HepG2 (cell line): Measurements from ENCODE around the gene CARHSP1. TPM values are rescaled to one million over a fixed set of nuclear protein-coding genes. Genes with fewer than 3 reads are reported as not detected.
"Not testable (repeated sequence)": the region's sequence is repeated elsewhere in the genome, so short reads cannot be mapped to it uniquely, and the experiment has no call there.

Experiments used
- ATAC-seq: fragments of 200-7000 bp; cut with Tn5 transposase; 3 replicates; pipeline ENCODE4 v1.9.1; 2020; ENCODE audit warnings: mild to moderate bottlenecking, moderate library complexity
- BruUV-seq: library from RNA; stranded (reverse); fragments of 400-500 nt; replicated peaks from 2 replicates; lab custom pipeline; 2021; lab: Mats Ljungman, UMichigan
- CTCF ChIA-PET: fragments of 300-600 bp; formaldehyde crosslinking; extraction: SDS; loops from one replicate; lab custom pipeline; 2021; ENCODE audit warnings: low total read pairs, inconsistent platforms, low intra/inter-chr PET ratio; lab: Yijun Ruan, JAX
- POLR2A ChIA-PET: fragments of 350-600 bp; sonication (Branson Sonifier 250); formaldehyde crosslinking; loops from one replicate; lab custom pipeline; 2020; ENCODE audit warnings: antibody characterized with exemption, inconsistent platforms; lab: Yijun Ruan, JAX
- DNase-seq: peaks from one replicate; pipeline ENCODE4 v3.0.0-alpha.2; 2015; ENCODE audit warnings: low spot score
- FAIRE-seq: peaks from 3 replicates; lab custom pipeline; 2011; peaks lifted over from hg19 to GRCh38; lab: Jason Lieb, UNC
- H2AFZ ChIP-seq: one replicate; pipeline ENCODE4 v1.6.1; 2011; ENCODE audit warnings: low read length, inconsistent platforms
- H3K27ac ChIP-seq: fragments of 300-600 bp; 3 replicates; pipeline ENCODE4 v1.8.0; 2011; ENCODE audit warnings: mixed run types, mild to moderate bottlenecking, mixed read lengths, low read length, inconsistent platforms; ENCODE audit not compliant: insufficient read depth; ENCODE audit errors: extremely low read length
- H3K27me3 ChIP-seq, 2 experiments: fragments of 200-600 bp in 1 of 2; 2 replicates in 1 of 2; 3 replicates in 1 of 2; pipeline versions ENCODE4 v1.6.0 to v1.8.0; 2011; ENCODE audit warnings: low read length in 2 of 2, mild to moderate bottlenecking in 2 of 2, moderate library complexity in 2 of 2, inconsistent platforms in 1 of 2; ENCODE audit not compliant: insufficient read depth in 2 of 2, control insufficient read depth in 1 of 2
- H3K36me3 ChIP-seq, 2 experiments: fragments of 200-600 bp in 1 of 2; replicated peaks in 1 of 2; 2 replicates in 1 of 2; 3 replicates in 1 of 2; pipeline versions ENCODE4 v1.5.1 to v1.8.0; 2011; ENCODE audit warnings: low read length in 2 of 2, inconsistent platforms in 1 of 2; ENCODE audit not compliant: insufficient read depth in 2 of 2, control insufficient read depth in 1 of 2
- H3K4me1 ChIP-seq: 2 replicates; pipeline ENCODE4 v1.5.1; 2012; ENCODE audit warnings: low read length, inconsistent platforms; ENCODE audit not compliant: insufficient read depth
- H3K4me2 ChIP-seq: 2 replicates; pipeline ENCODE4 v1.6.0; 2011; ENCODE audit warnings: low read depth, low read length, inconsistent platforms
- H3K4me3 ChIP-seq, 3 experiments: fragments of 200-600 bp in 1 of 3; sonication (generic), shearing (Covaris generic) in 1 of 3; replicated peaks in 1 of 3; 2 replicates each; pipeline ENCODE4 v1.5.1; 2011 to 2016; ENCODE audit warnings: low read length in 3 of 3, inconsistent platforms in 2 of 3, low read depth in 2 of 3, mild to moderate bottlenecking in 2 of 3, control low read depth in 1 of 3, mixed read lengths in 1 of 3; ENCODE audit not compliant: insufficient read depth in 1 of 3
- H3K79me2 ChIP-seq: one replicate; pipeline ENCODE4 v1.6.1; 2011; ENCODE audit warnings: low read length, inconsistent platforms; ENCODE audit not compliant: insufficient read depth
- H3K9ac ChIP-seq: 2 replicates; pipeline ENCODE4 v1.6.0; 2011; ENCODE audit warnings: mild to moderate bottlenecking, low read depth, low read length, inconsistent platforms; ENCODE audit not compliant: insufficient read depth
- H3K9me3 ChIP-seq: 2 replicates; pipeline ENCODE4 v1.5.1; 2012; ENCODE audit warnings: mild to moderate bottlenecking, low read length
- H4K20me1 ChIP-seq: 2 replicates; pipeline ENCODE4 v1.6.0; 2011; ENCODE audit warnings: inconsistent platforms, mild to moderate bottlenecking, low read length, moderate library complexity; ENCODE audit not compliant: insufficient read depth
- ZFP41 ChIP-seq: sonication (generic); formaldehyde crosslinking; IDR thresholded peaks from 2 replicates; pipeline ENCODE4 v1.4.0; 2020; ENCODE audit warnings: mild to moderate bottlenecking, missing genetic modification reagents, borderline replicate concordance
- ZNF207 ChIP-seq: fragments of 450-650 bp; IDR thresholded peaks from 2 replicates; pipeline ENCODE4 v1.6.1; 2016; ENCODE audit warnings: antibody characterized with exemption, borderline replicate concordance
- ZNF34 ChIP-seq: sonication (generic); formaldehyde crosslinking; IDR thresholded peaks from 2 replicates; pipeline ENCODE4 v1.4.0; 2020; ENCODE audit warnings: mild to moderate bottlenecking, missing genetic modification reagents, borderline replicate concordance
- ZNF441 ChIP-seq: sonication (generic); formaldehyde crosslinking; IDR thresholded peaks from 2 replicates; pipeline ENCODE4 v1.7.0; 2021; ENCODE audit warnings: missing genetic modification reagents, borderline replicate concordance
- WGBS: methylation state at CpG from one replicate; pipeline ENCODE4 v1.1.6; 2017; ENCODE audit warnings: low lambda C conversion rate; 5-methylcytosine and 5-hydroxymethylcytosine counted together
- in situ Hi-C: cut with HindIII; loops from 2 replicates; pipeline ENCODE4 v1.10.0; 2017; ENCODE audit warnings: low pct_unique_long_range_greater_than_20kb; ENCODE audit not compliant: extremely low pct_ligation_motif_present
- intact Hi-C: fragments of 100-400 bp; cut with micrococcal nuclease; formaldehyde crosslinking; loops from one replicate; pipeline ENCODE4 v1.10.0; 2022; ENCODE audit not compliant: unreplicated experiment
- polyA plus RNA-seq, 8 experiments: library from polyadenylated mRNA; depleted of rRNA in 3 of 8; stranded (reverse) in 7 of 8; unstranded in 1 of 8; fragments of >200 nt; fragmentation: Illumina TruSeq in 4 of 8; extraction: Trizol in 4 of 8; gene quantifications; 2 replicates each; pipeline versions ENCODE4 v1.2.1 to v1.2.3, GENCODE V29; 2011 to 2016; ENCODE audit warnings: low read depth in 4 of 8, missing spikeins in 1 of 8, mixed read lengths in 1 of 8; ENCODE audit not compliant: insufficient read depth in 1 of 8
- total RNA-seq, 5 experiments: library from RNA; depleted of rRNA; stranded (reverse); fragments of >200 nt; fragmentation: Illumina TruSeq; extraction: Trizol; gene quantifications; 2 replicates each; pipeline ENCODE4 v1.2.3, GENCODE V29; 2016; ENCODE audit warnings: low read depth in 1 of 5
- TF ChIP-seq, protein P1 (sequence below): sonication (generic); formaldehyde crosslinking; IDR thresholded peaks from 2 replicates; pipeline ENCODE4 v1.4.0; 2020; ENCODE audit warnings: missing genetic modification reagents, mild to moderate bottlenecking, borderline replicate concordance

Gene CARHSP1
- total and polyA plus RNA-seq, 2 of the 13 experiments (the other 11 are each of a cell fraction or from before 2014, with no cell fraction given) = 173 to 345 TPM

DNA sequence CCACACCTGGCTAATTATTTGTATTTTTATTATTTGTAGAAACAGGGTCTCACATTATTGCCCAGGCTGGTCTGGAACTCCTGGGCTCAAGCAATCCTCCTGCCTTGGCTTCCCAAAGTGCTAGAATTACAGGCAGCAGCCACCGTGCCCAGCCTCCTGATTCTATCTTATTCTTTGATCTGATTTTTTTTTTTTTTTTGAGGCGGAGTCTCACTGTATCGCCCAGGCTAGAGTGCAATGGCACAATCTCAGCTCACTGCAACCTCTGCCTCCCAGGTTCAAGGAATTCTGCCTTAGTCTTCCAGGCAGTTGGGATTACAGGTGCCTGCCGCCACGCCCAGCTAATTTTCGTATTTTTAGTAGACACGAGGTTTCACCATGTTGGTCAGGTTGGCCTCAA lies 6.5 kb upstream of the CARHSP1 start:
- TF ChIP-seq ZNF441 (CRISPR knock-in tag) = peak; percentile 92
- TF ChIP-seq, protein P1, sequence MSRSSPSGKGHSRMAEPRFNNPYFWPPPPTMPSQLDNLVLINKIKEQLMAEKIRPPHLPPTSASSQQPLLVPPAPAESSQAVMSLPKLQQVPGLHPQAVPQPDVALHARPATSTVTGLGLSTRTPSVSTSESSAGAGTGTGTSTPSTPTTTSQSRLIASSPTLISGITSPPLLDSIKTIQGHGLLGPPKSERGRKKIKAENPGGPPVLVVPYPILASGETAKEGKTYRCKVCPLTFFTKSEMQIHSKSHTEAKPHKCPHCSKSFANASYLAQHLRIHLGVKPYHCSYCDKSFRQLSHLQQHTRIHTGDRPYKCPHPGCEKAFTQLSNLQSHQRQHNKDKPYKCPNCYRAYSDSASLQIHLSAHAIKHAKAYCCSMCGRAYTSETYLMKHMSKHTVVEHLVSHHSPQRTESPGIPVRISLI (CRISPR knock-in tag) = peak; percentile 26
- H3K27me3 ChIP-seq, H4K20me1 ChIP-seq, ATAC-seq, FAIRE-seq, H3K4me3 ChIP-seq, H3K79me2 ChIP-seq, H3K9me3 ChIP-seq, H2AFZ ChIP-seq, H3K36me3 ChIP-seq, H3K9ac ChIP-seq, intact Hi-C loops, DNase-seq, H3K27ac ChIP-seq, BruUV-seq, CTCF ChIA-PET, H3K4me2 ChIP-seq: not testable (repeated sequence)
- peaks cover 80% of the 10 kb centered on the region for H3K4me1 ChIP-seq
- 25% methylated on average over 7 of the region's 7 CpGs for WGBS
- in situ Hi-C loops = loop anchor here (25.0 kb wide), 1 partner anchor 213 kb away; the partner anchor contains the start of gene ABAT
- POLR2A ChIA-PET = interaction anchor here (1.8 to 4.9 kb wide), 2 partner anchors 9 to 11 kb away, joined by 5 to 55 read pairs; no protein-coding TSS in a partner anchor

DNA sequence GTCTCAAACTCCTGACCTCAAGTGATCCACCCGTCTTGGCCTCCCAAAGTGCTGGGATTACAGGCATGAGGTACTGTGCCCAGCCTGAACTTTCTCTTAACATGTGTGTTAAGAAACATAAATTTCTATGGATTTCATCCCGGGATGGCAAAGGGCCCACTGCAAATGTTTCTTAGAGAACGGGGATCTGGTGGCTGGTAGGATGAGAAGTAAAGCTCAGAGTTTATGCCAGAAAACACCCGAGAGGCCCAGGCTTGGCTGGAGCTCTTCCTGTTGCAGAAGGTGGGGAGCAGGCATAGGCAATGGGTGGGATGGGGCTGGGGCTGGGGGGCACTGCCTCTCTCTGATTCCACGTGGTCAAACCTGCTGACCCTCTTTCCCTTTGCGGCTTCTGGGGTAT lies 5.6 kb upstream of the CARHSP1 start:
- FAIRE-seq (no peak), ATAC-seq (no peak), DNase-seq (no peak)
- intact Hi-C loops (no loop called here), in situ Hi-C loops (no loop called here)
- Histone ChIP-seq H3K4me2 (peak overlapping the region; percentile 8; the same call in 1 of the 2 replicates), H3K27me3 (peaks cover 0 to 8% of the 10 kb centered on the region in 2 experiments; a peak in 2 of 5 replicates), H2AFZ (no peak overlapping the region), H3K36me3 (no peaks in the 10 kb centered on the region), H3K27ac (no peak overlapping the region), H3K4me3 (no peak overlapping the region), H3K9me3 (no peaks in the 10 kb centered on the region), H3K9ac (no peak overlapping the region), H4K20me1 (no peaks in the 10 kb centered on the region), H3K79me2 (no peaks in the 10 kb centered on the region), H3K4me1 (peaks cover 79% of the 10 kb centered on the region)
- TF ChIP-seq ZNF207 (no peak), ZNF34 (no peak), ZFP41 (CRISPR knock-in tag) (0 out of 2 replicates have a peak, but pooled peaks have one; percentile 6)
- ChIA-PET CTCF (interaction anchor here (0.6 to 1.2 kb wide), 3 partner anchors 11 to 239 kb away, joined by 3 to 7 read pairs (median 4); no protein-coding TSS in a partner anchor), POLR2A (interaction anchor here (1.8 to 4.9 kb wide), 4 partner anchors 10 to 217 kb away, joined by 5 to 55 read pairs (median 7); partner anchors contain the start of gene HAPSTR1)
- 27% methylated on average over 6 of the region's 6 CpGs for WGBS
- BruUV-seq = no TSS peak
